ENCODE measurements around the gene CAMK2A. TPM values are rescaled to one million over a fixed set of nuclear protein-coding genes. Genes with fewer than 3 reads are reported as not detected.
A peak's percentile ranks its signal among the peaks of the same experiment; 100 is the strongest.

Gene CAMK2A
- total RNA-seq, 2 experiments from 2014 or later = not detected

DNA sequence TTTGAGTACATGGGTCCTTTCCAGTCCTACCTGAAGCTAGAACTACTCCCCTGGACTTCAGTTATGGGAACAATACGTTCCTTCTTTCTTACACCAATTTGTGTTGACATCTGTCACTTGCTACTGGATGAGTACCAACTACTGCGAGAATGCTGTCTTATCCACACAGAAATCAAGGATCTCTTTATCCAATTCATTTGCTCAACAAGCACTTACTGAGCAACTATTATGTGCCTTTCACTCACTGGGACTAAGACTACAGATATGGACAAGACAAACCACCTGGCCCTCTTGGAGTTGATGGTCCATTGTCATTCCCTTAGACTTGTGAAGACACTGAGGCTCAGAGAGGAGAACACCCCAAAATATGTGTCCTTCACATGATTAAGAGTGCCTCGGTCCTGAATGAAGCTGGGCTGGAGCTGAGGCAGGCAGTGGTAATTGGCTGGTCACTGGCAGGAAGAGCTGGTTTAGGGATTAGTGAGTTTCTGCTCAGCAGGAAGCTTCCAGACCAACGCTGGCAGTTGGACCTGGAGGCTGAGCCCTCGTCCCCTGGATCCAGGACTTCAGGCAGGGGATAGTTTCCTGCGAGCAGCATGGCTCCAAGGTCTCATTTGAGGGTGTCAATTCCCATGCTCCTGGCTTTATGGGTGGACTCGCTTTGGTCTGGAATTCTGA lies 21.6 kb upstream of the CAMK2A start:
- H3K4me1 Mint-ChIP-seq = no peaks in the 10 kb centered on the region
- no peak overlapping the region for H3K27ac Mint-ChIP-seq
- H3K4me3 Mint-ChIP-seq = no peak overlapping the region
- no peaks in the 10 kb centered on the region for H3K9me3 Mint-ChIP-seq
- CTCF ChIA-PET = interaction anchor here (1.4 kb wide), 1 partner anchor 58 kb away, joined by 3 read pairs; no protein-coding TSS in a partner anchor
- DNase-seq = no peak
- no peaks in the 10 kb centered on the region for H3K36me3 Mint-ChIP-seq (ENCODE audit: low read depth)
- H3K27me3 Mint-ChIP-seq = peaks cover 5% of the 10 kb centered on the region
- POLR2A ChIA-PET = no interaction called here

DNA sequence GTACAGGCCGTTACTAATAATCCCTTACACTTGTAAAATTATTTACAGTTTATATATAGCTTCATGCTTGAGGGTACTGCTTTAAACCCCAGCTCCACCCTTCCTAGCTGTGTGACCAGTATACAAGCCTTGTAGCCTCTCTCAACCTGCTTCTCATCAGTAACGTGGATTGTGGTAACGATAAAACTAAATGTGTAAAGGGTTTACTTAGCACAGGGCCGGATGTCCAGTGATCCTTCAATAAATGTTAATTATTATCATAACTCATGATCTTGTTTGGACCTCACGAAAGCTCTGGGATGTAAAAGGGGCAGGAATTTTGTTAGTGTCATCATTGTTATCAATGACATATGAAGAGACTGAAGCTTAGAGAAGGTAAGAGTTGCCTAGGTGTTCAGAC lies 20.7 kb upstream of the CAMK2A start:
- no peaks in the 10 kb centered on the region for H3K36me3 Mint-ChIP-seq (ENCODE audit: low read depth)
- ChIA-PET CTCF (interaction anchor here (1.4 kb wide), 1 partner anchor 57 kb away, joined by 3 read pairs; no protein-coding TSS in a partner anchor), POLR2A (no interaction called here)
- no peaks in the 10 kb centered on the region for H3K9me3 Mint-ChIP-seq
- DNase-seq = no peak
- no peak overlapping the region for H3K4me3 Mint-ChIP-seq
- peaks cover 2% of the 10 kb centered on the region for H3K4me1 Mint-ChIP-seq
- H3K27me3 Mint-ChIP-seq = peaks cover 10% of the 10 kb centered on the region
- H3K27ac Mint-ChIP-seq = no peak overlapping the region

DNA sequence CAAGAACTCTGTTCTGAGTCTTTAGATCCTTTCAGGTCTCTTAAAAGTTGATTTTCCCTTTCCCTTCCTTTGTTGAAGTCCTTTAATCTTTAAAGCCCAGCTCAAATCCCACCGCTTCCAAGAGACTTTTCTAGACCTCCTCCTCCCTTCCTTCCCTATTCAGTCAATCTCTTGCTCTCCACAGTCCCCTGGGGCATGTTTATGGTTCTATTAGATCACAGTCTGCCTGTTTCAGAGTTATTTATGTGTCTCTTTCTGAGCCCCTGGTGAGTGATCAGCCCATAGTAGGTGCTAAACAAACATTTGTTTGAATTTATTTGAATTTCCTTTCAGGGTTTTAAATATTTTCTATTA lies 20.3 kb upstream of the CAMK2A start:
- peaks cover 12% of the 10 kb centered on the region for H3K27me3 Mint-ChIP-seq
- no peaks in the 10 kb centered on the region for H3K9me3 Mint-ChIP-seq
- no peaks in the 10 kb centered on the region for H3K36me3 Mint-ChIP-seq (ENCODE audit: low read depth)
- no peak overlapping the region for H3K4me3 Mint-ChIP-seq
- no peak for DNase-seq
- H3K4me1 Mint-ChIP-seq = peaks cover 2% of the 10 kb centered on the region
- POLR2A ChIA-PET = no interaction called here
- no peak overlapping the region for H3K27ac Mint-ChIP-seq
- CTCF ChIA-PET = interaction anchor here (1.4 to 1.6 kb wide), 2 partner anchors 10 to 57 kb away, joined by 3 read pairs; no protein-coding TSS in a partner anchor

DNA sequence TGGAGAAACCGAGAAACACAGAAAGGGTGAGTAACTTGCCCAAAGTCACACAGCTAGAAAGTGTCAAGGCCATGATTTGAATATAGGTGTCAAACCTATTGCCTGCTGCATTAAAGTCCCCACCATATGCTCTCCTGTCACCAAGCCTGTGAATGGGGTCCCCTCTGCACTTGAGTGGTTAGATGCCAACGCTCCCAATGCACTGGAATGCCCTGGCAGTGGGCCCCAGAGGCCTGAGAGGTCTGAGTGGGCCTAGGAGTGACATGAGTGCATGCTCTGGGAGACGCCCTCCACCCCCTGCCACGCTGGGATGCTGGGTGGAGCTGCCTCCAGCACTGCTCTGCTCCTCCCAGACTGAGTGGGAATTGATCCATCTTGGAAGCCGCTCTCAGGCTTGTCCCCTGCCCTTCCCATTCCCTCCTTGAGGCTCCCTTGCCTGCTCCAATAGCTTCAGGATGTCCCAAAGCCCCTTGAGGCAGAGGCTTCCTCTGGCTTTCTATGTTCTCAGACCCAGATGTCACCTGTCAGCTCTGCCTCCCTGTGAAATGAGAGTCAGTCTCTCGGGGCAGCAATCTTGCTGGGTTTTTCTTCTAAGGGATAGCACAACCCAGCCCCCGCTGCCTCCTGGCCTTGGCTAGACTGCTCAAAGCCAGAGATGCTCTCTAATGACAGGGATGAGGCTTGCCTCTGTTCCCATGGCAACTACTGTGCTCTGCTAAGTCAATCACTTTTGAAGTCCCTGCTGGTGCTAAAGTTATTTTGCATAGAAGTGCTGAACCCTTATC lies 19.7 kb upstream of the CAMK2A start:
- Mint-ChIP-seq H3K4me1 (peaks cover 2% of the 10 kb centered on the region), H3K9me3 (no peaks in the 10 kb centered on the region), H3K4me3 (no peak overlapping the region), H3K36me3 (ENCODE audit: low read depth) (no peaks in the 10 kb centered on the region), H3K27ac (no peak overlapping the region), H3K27me3 (peaks cover 18% of the 10 kb centered on the region)
- DNase-seq = no peak
- POLR2A ChIA-PET = no interaction called here
- CTCF ChIA-PET = interaction anchor here (1.6 kb wide), 1 partner anchor 9 kb away, joined by 3 read pairs; no protein-coding TSS in a partner anchor

DNA sequence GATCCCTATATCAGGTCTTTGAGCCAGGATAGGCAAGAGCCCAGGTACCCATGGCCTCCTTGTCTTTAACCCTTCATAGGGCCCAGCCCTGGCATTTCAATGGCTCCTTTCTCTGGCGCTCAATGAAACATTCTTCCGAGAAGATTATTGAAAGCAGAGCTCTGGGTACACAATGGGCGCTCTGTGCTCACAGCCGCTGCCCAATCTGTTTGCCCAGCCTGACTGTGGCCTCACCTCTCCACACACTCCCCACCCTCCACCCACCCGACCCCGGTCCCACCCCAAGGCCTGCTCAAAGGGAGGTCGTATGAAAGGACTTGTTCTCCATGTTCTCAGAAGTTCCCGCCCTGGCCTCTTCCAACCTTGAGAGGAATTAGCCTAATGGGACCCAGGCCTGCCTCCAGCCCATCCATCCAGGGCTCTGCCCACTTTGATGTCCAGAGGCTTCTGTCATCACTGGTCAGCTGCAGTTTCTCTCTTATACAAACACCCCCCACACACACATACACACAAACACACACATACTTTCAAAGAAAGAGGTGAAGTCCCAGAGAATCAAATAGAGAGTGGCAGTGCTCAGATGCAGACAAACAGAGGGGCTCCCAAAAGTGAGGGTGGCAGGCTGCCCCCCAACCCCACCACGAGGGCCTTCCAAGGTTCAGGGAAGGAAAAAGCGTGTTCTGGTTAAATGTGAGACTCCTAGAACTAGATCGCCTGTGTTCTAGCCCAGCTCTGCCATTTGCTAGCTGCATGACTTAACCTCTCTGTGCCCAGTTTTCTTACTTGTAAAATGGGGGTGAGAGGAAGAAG lies 18.2 kb upstream of the CAMK2A start:
- H3K27me3 Mint-ChIP-seq = peaks cover 29% of the 10 kb centered on the region
- no peaks in the 10 kb centered on the region for H3K36me3 Mint-ChIP-seq (ENCODE audit: low read depth)
- ChIA-PET POLR2A (no interaction called here), CTCF (no interaction called here)
- no peaks in the 10 kb centered on the region for H3K9me3 Mint-ChIP-seq
- peaks cover 2% of the 10 kb centered on the region for H3K4me1 Mint-ChIP-seq
- H3K4me3 Mint-ChIP-seq = no peak overlapping the region
- DNase-seq = no peak
- peak overlapping the region; percentile 25 for H3K27ac Mint-ChIP-seq

DNA sequence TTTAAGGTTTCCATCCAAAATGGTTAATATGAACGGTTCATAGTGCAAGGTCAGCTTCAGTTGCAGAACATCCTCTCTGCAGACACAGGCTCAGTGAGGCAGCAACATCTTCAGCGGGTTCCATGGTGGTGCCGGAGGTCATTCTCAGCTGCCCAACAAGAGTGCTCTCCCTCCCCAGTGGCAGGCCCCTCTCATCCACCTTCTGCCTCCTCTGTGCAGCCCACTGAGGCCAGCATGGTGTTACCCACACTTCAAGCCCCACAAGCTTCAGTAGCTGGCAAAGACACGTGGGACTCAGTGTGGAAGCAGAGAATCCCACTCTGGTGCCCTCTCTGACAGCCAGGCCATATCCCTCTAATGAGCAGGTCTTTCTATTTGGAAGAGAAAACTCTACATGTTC lies 17.2 kb upstream of the CAMK2A start:
- ChIA-PET POLR2A (no interaction called here), CTCF (interaction anchor here (0.6 kb wide), 1 partner anchor 14 kb away, joined by 3 read pairs; no protein-coding TSS in a partner anchor)
- DNase-seq = no peak
- Mint-ChIP-seq H3K36me3 (ENCODE audit: low read depth) (no peaks in the 10 kb centered on the region), H3K4me3 (no peak overlapping the region), H3K9me3 (no peaks in the 10 kb centered on the region), H3K4me1 (peaks cover 2% of the 10 kb centered on the region), H3K27ac (no peak overlapping the region), H3K27me3 (peaks cover 28% of the 10 kb centered on the region)

DNA sequence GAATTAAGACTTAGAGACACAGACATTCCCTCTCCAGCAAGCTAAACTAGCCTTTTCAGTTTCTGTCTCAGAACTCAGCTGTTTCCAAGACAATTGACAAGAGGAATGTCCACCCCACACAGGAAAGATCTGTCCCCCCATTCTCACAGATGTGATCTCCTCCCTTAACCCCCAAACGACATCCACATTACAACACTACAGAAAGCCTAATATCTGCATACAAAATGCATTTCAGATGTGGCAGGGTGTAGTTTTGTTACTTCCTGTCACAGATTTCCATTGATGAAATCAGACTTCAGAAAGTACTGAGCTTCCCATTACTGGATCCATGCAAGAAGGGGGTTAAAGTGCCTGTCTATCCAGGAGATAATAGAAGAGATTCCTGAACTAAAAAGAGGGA lies 16.0 kb upstream of the CAMK2A start:
- ChIA-PET CTCF (no interaction called here), POLR2A (no interaction called here)
- Mint-ChIP-seq H3K4me3 (no peak overlapping the region), H3K9me3 (no peaks in the 10 kb centered on the region), H3K36me3 (ENCODE audit: low read depth) (no peaks in the 10 kb centered on the region), H3K27me3 (peaks cover 38% of the 10 kb centered on the region), H3K4me1 (peaks cover 2% of the 10 kb centered on the region), H3K27ac (no peak overlapping the region)
- DNase-seq = no peak

DNA sequence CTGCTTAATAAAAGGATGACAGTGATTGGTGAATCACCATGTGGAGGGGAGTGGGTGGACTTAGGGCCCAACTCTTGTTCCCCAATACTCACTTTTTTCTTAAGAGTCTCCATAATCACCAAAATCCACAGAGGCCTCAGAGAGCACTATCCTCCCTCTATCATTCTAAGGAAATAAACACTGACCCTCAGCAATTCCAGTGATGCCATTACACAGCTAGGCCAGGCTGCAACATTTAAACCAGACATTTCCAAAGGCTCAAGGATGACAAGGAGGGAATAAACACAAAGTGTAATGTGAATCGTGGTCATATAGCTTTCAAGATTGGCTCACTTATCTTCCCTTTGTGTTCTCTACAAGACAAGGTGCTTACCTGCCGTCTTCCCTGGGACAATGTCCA lies 15.5 kb upstream of the CAMK2A start:
- POLR2A ChIA-PET = no interaction called here
- no peak for DNase-seq
- H3K27me3 Mint-ChIP-seq = peaks cover 40% of the 10 kb centered on the region
- CTCF ChIA-PET = no interaction called here
- no peak overlapping the region for H3K4me3 Mint-ChIP-seq
- no peaks in the 10 kb centered on the region for H3K9me3 Mint-ChIP-seq
- no peak overlapping the region for H3K27ac Mint-ChIP-seq
- no peaks in the 10 kb centered on the region for H3K36me3 Mint-ChIP-seq (ENCODE audit: low read depth)
- H3K4me1 Mint-ChIP-seq = peaks cover 2% of the 10 kb centered on the region

DNA sequence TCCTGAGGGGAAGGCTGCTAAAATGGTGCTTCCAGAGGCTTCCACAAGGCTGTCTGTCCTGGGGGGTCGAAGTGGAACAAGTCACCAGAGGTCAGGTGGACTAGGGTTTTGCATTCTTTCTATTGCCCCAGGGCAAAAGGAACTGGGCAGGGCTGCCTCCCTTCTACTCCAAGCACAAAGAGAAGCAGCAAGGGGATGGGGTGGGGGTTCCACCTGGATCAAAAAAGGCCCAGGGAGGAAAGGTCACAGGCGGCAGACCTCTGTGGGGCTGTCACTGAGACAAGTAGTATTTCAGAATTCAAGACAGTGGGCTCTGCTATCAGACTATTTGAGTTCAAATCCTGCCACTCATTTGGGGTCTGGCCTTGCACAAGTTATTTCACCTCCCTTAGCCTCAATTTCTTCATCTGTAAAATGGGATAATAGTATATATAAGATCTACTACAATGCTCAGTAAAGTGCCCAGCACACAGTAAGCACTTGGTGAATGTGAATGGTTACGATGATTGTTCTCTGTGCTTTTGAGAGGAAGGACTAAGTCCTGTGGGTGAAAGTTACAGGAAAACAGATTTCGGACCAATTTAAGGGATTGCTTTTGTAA lies 15.0 kb upstream of the CAMK2A start:
- H3K4me1 Mint-ChIP-seq = peaks cover 2% of the 10 kb centered on the region
- no peak overlapping the region for H3K27ac Mint-ChIP-seq
- no peaks in the 10 kb centered on the region for H3K9me3 Mint-ChIP-seq
- ChIA-PET POLR2A (no interaction called here), CTCF (no interaction called here)
- H3K4me3 Mint-ChIP-seq = no peak overlapping the region
- DNase-seq = no peak
- H3K27me3 Mint-ChIP-seq = peaks cover 40% of the 10 kb centered on the region
- no peaks in the 10 kb centered on the region for H3K36me3 Mint-ChIP-seq (ENCODE audit: low read depth)

DNA sequence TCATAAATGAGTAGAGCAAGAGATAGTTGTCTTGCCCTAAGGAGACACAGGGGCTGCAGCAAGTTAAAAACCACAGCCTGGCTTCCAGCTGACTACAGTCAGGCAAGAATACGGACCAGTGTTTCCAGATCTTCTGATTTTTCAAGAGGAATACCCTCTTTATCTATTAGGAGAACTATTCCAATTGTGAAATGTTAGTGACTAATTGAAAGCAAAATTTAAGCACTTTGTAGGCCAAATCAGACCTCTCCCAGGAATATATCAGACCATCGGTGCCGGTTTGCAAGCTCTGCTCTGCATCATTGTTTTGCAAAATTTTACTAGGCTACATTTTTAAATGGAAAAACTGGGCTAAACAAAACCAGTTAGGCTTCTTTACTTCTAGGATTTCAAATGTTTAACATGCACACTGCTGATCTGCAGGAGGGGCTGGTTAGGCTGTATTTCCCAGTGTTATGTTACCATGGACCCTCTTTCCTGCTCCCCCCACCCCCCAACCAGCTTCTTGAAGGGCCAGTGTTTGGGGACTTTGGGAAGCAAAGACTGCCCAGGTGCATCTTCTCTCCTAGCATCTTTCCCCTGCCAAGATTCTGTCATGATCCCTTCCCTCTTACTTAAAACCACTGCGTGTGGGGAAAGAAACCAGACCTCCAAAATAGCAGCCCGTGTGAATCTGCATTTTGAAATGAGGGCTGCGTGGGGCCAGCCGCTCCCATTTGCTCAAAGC lies 14.2 kb upstream of the CAMK2A start:
- H3K9me3 Mint-ChIP-seq = no peaks in the 10 kb centered on the region
- H3K4me1 Mint-ChIP-seq = peaks cover 2% of the 10 kb centered on the region
- peaks cover 40% of the 10 kb centered on the region for H3K27me3 Mint-ChIP-seq
- no peaks in the 10 kb centered on the region for H3K36me3 Mint-ChIP-seq (ENCODE audit: low read depth)
- no peak overlapping the region for H3K27ac Mint-ChIP-seq
- ChIA-PET POLR2A (no interaction called here), CTCF (interaction anchor here (1.1 to 1.2 kb wide), 2 partner anchors 15 to 173 kb away, joined by 3 read pairs; no protein-coding TSS in a partner anchor)
- H3K4me3 Mint-ChIP-seq = no peak overlapping the region
- DNase-seq = no peak

DNA sequence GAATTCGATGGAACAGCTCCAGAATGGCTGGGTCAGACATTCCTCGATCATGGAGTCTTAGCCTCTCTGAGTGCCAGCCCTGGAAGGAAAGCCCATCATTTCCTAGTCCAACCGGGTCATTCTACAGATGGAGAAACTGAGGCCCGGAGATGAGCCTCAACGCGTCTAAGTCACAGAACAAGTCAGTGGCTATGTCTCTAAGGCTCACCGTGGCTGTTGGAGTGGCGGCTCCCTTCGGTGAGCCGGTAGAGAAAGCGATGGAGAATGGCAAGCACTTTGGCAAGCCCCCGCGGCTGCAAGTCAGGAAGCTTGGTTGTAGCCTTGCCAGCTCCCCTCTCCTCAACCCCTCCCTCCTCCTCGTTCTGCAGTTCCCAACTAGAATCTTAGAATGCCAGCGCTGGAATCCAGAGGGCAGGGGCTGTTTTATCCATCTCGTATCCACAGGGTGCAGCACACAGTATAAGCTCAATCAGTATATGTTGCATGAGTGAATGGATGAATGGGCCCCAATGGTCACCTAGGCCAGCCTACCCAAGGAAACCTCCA lies 13.6 kb upstream of the CAMK2A start:
- Mint-ChIP-seq H3K4me1 (peaks cover 2% of the 10 kb centered on the region), H3K4me3 (no peak overlapping the region), H3K36me3 (ENCODE audit: low read depth) (no peaks in the 10 kb centered on the region), H3K27ac (no peak overlapping the region), H3K9me3 (no peaks in the 10 kb centered on the region), H3K27me3 (peaks cover 40% of the 10 kb centered on the region)
- POLR2A ChIA-PET = no interaction called here
- no peak for DNase-seq
- CTCF ChIA-PET = interaction anchor here (1.1 to 1.2 kb wide), 2 partner anchors 16 to 172 kb away, joined by 3 read pairs; no protein-coding TSS in a partner anchor
